Esophagus muscularis mucosa (tissue), 4 donors: ENCODE results near the gene HIRA.

Source experiments
- EP300 ChIP-seq: sonication (generic); formaldehyde crosslinking; IDR thresholded peaks from one replicate; pipeline ENCODE4 v1.6.1; 2017; ENCODE audit warnings: antibody characterized with exemption
- POLR2AphosphoS5 ChIP-seq, 2 donors: sonication (generic); formaldehyde crosslinking; IDR thresholded peaks; one replicate each; pipeline ENCODE4 v1.6.1; 2017; ENCODE audit warnings: antibody characterized with exemption in 2 of 2
- TF ChIP-seq, protein P1 (sequence below), 3 experiments: fragments of 200-600 bp in 2 of 3; fragments of 450-650 bp in 1 of 3; sonication (generic) in 2 of 3; IDR thresholded peaks; one replicate each; pipeline ENCODE4 v1.5.1; 2017 to 2019; ENCODE audit warnings: antibody characterized with exemption in 3 of 3, mild to moderate bottlenecking in 2 of 3, moderate library complexity in 1 of 3

DNA sequence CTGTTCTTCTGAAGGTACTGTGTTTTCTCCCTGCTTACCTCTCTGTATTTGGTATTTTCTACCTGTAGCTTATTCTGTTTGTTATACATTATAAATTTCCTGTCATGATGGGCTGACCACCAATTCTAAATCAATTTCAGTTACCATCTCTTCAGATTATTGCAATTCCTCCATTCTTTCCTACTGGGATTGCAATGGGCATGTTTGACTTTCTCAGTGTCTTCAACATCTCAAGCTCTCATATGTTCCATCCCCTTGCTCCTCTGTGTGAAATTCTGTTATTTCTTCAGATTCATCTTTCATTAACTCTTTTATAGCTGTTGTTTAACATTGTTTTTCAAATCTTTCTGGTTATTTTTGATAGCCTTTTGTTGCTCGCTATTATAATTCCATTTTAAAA lies 31.5 kb upstream of the HIRA start:
- TF ChIP-seq EP300 (no peak), POLR2AphosphoS5 (IDR thresholded peaks at IDR 0.05) (no peak)
- TF ChIP-seq, protein P1, sequence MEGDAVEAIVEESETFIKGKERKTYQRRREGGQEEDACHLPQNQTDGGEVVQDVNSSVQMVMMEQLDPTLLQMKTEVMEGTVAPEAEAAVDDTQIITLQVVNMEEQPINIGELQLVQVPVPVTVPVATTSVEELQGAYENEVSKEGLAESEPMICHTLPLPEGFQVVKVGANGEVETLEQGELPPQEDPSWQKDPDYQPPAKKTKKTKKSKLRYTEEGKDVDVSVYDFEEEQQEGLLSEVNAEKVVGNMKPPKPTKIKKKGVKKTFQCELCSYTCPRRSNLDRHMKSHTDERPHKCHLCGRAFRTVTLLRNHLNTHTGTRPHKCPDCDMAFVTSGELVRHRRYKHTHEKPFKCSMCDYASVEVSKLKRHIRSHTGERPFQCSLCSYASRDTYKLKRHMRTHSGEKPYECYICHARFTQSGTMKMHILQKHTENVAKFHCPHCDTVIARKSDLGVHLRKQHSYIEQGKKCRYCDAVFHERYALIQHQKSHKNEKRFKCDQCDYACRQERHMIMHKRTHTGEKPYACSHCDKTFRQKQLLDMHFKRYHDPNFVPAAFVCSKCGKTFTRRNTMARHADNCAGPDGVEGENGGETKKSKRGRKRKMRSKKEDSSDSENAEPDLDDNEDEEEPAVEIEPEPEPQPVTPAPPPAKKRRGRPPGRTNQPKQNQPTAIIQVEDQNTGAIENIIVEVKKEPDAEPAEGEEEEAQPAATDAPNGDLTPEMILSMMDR (IDR thresholded peaks at IDR 0.05) = no peak
